ENCODE results near the gene UBAC2.

Gene UBAC2

DNA sequence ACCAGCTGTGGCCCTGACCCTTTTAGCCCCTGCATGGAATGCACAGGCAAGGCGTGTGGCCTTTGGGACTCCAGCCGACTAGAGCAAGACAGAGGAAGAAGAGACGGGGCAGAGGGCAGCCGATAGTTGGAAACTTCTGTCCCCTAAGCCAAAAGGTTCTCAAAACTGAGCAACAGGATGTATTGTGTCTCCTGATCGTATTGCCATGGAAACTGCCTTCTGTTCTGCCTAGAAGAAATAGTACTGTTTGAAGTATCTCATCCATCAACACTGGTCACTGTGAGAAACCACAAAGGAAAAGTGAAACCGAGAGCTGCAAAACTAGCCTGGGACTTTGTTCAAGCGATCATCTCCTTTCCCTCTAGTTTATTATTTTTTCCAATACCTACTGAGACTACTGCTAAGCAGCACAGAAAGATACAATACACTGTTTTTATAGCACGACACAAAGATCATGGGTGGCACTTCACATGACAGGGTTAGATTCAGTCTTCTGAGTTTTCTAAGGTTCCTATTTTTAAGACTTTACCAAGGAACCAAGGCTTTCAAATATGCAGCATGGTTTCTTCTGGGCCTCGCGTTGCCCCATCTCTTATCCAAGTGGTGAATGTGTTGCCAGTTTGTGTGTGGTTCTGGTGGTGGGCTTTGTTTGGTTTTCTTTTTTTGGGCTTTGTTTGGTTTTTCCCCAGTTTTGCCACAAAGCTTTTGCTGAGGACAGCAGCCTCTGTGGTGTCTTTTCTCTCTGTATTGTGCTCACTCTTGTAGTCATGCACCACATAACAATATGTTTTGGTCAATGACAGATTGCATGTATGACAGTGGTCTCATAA, 155.8 kb downstream of the UBAC2 start:
- no peak for DNase-seq (ENCODE audit: low spot score)

DNA sequence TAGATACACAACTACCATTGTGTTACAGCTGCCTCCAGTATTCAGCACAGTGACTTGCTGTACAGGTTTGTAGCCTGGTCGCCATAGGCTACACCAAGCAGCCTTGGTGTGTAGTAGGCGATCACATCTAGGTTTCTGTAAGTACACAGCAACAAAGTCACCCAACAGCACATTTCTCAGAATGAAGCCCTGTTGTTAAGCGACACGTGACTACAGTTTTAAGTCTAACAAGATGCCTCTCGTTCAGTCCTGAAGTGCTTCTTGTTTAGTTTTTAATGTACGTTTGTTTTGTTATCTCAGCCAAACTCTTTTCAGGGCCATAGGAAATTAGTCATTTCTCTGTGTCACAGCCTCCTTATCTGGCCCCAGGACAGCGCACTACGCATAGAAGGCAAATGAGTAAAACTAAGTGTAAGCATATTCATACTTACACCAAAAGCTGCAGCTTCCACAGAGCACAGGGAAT, 156.5 kb downstream of the UBAC2 start:
- no peak for DNase-seq (ENCODE audit: low spot score)

DNA sequence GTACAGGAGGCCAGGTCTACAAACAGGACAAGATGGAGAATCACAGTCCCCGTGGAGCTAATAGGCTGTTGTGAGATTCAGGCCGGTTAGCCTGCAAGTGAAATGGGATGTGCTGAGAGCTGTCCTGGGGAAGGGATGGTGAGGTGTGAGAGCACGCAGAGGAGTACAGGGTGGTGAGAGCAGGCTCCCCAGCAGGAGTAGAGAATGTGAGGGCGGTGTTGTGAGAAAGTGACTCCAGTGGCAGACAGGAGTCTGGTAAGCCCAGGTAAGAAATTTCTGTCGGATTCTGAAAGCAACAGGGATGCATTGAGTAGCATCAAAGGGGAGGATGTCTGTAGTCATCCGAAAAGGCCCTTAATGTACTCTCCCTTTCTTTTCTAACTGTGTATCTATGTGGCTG, 157.3 kb downstream of the UBAC2 start:
- no peak for DNase-seq (ENCODE audit: low spot score)

DNA sequence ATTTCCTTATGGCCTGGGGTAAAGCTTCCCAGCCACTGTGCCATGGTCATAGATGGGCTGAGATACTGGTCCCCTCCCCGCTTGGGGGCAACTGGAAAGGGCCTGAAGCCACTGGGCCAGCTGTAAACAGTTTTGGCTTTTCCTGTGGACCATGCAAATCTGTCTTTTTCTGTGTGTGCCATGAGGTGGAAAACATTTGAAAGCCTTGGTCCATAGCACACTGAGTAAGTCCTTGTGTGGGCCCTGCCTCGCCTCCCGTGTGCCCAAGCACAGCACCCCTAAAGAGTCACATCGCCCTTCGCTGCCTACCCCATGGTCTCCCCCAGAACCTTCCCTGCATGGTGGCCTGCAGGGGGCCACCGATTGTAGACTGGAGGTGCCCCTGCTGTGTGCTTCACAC, 158.9 kb downstream of the UBAC2 start:
- DNase-seq (ENCODE audit: low spot score): no peak

DNA sequence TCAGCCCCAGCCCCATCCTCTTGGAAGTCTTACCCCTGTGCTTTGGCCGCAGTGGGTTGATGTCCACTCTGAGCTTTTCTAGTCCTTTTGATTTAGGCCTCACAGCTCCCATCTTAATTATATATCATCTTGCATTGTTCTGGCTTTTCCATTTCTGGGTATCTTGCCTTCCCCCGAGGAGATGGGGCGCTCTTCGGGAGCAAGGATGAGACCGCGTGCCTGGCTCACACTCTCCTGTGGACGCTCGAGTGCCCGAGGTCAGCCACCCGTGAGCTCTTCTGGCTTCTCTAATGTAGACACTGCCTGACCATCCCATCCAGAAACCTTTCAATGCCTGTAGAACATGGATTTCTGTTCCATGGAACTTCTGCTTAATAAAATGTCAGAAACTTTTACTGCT, 160.0 kb downstream of the UBAC2 start:
- no peak for DNase-seq (ENCODE audit: low spot score)

DNA sequence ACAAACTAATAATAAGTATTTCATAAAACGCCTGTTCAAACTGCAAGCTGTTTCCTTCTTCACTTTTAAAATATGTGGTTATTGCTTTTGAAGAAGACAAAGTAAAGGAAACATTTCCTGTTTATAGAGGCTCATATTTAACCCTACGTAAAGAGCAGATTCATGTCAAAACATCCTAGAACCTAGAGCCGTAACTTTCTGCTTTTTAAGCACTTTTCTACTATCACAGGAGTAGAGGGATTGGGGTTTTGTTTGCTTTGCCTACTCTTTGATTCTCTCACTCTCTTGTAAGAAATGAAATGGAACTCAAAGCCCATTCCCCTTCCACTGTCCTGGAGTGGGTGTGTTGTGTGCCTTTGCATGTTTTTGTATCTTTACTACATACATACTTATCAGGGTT, 160.5 kb downstream of the UBAC2 start:
- DNase-seq (ENCODE audit: low spot score): no peak

DNA sequence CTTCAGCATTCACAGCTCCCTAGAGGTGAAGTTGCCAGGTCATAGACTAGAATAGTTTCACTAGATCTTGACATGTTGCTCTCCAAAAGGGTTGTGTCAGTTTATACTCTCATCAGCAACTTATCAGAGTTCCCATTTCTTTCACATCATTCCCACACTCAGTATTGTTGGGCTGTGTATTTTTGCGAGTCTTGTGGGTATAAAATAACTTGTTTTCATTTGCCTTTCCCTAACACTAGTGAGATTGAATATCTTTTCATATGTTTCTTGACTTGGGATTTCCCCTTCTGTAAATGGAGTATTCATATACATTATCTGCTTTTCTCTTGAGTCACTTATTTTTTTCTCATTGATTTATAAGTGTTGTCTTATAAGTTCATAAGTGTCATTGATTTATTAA, 161.7 kb downstream of the UBAC2 start:
- no peak for DNase-seq (ENCODE audit: low spot score)

DNA sequence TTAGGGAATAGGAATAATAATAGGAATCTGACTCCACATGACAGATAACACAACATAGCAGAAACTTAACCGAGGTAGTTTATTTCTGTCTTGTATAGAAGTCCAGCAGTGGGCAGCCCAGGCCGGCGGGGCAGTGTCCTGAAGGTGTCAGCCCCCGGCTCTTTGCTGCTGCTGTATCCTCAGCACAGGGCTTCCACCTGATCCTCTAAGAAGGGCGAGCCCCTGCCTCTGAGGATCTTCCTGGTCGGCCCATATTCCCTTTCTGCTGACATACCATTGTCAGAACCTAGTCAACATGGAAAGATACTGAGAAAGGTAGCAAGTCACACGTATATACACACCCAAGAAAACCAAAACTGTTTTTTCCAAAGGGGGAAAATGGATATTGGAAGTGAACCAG, 162.7 kb downstream of the UBAC2 start:
- DNase-seq (ENCODE audit: low spot score): no peak

DNA sequence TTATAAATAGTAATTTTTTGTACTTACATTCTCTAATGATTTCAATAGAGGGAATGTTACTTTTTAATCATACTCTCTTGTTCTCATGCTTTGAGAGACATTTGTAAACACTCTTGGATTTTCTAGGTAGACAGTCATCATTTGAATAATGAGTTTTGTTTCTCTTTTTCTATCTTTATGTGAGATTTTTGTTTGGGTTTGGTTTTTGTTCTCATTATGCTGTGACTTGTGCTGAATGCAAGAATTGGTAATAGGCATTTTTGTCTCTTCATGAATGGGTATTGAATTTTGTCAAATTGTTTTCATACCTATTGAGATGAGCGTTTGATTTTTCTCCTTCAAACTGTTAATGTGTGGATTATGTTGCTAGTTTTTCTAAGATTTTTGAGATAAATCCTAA, 163.3 kb downstream of the UBAC2 start:
- no peak for DNase-seq (ENCODE audit: low spot score)

DNA sequence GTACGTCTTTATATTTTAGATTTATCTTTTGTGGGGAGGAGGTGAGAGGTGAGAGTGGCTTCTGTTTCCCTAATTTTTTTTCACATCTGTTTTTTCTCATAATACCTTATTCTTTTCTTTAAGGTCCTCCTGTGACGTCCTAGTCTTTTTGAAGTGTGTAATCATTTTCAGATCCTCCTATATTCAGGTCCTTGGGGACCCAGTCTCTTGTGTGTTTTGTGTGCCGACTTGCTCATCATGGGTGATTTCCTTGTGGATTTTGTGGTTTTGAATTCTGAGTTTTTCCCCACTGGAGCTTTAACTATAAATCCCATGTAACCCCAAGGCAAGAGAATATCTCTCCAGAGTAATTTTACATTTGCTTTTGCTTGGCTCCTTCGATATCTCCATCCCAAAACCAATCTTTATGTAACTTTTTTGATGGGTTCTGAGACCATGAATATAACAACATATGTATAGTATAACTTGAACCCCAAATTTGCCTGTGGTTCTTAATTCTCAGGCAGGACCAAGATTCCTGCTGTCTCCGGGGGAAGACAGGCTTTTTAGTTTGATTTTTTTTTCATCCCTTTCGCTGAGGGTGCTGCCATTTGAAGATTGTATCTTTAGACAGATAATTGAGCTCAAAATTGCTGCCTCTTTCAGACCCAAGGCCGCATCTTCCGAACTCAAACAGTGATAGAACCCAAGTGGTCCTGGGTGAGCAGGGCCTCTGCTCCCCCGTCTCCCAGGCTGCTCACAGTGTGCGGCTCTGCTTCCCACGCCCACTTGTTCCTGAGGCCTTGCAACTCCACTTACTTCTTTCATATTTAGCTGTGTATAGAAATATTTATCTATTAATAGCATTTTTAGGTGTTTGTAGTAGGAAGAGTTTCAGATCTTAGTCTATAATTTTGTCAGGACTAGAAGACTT, 165.7 kb downstream of the UBAC2 start:
- no peak for DNase-seq (ENCODE audit: low spot score)

DNA sequence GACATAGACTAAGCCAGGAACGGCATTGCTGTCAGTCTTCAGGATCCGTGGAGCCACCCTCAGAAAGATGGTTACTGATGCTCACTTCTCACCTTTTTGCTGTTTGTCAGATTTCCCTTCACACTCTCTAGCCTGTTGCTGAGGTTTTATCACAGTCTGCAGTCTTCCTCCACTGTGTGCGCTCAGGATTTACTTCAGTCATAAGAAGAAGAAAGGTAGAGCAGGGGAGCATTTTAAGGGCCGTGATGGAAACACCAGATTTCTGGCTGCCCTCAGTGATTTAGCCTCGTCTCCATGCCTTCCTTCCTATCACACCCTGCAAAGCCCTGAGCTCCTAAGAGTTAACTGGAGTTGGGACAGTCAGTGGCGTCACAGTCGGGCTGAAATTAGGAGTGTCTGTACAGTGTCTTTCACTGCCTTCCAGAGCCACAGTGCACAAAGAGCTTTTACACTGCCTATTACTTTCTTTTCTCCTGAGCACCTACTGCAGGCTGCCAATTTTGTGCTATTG, 166.5 kb downstream of the UBAC2 start:
- no peak for DNase-seq (ENCODE audit: low spot score)

DNA sequence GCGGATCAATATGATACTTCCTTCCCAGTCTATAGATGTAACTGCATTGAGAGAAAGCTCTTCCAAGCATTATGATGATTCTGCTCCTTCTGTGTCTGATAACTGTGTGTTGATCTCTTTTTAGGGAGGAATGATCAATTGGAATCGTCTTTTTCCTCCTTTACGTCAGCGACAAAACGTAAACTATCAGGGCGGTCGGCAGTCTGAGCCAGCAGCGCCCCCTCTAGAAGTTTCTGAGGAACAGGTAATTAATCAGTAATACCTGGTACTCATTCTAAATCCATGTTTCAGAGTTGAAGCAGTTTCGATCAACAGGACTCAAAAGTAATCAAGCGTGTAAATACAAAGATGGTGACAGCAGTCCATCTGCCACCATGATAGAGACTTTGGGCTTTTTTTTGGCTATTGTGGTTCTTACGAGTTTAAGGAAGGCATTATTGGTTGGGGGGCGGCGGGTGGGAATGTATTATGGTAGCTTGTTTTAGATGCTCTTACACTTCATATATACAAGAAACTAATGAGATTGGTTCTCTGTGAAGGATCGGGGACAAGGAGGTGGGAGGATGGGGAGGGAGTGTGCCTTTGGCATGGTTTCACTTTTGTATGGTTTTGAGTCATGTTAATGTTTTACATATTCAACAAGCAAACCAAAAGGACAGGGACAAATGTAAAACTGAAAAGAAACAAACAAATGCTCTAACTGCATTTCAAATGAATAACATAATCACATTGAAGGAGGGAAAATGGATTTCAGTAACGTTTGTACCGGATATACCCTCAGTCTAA, 167.2 kb downstream of the UBAC2 start:
- DNase-seq (ENCODE audit: low spot score): no peak

DNA sequence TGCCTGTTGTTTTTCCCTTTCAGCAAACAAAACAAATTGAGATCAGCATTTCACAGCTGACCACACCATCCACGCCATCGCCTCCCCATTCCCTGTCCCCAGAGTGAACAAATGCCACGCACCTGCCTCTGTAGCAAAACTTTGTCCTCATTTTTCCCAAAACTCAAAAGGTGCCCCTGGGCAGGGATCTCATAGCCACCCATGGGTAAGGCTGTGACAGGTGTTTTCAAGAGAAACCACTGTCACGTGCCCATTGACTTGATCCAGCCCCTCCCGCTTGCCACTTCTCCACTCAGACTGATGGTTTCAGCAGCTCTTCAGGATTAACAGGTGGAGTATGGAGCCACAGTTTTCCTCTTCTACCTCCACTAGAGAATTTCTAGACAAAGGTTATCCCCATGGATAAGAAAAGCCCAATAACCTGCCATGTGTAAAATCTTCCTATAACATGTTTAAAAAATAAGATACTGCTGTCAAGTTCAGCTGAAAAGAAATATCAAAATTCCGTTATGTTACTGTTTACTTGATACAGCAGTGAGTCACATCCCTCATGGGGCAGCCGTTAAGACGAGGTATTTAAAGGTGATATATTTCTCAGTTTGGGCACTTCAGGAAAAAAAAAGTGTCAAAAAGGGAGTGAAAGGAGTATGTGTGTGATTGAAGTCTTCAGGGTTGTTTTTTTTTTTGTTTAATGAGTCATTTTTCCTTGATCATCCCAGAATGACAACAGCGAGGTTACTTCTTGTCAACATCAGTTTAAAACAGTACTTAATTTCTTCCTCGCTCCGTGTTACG, 170.0 kb downstream of the UBAC2 start:
- DNase-seq (ENCODE audit: low spot score): no peak

DNA sequence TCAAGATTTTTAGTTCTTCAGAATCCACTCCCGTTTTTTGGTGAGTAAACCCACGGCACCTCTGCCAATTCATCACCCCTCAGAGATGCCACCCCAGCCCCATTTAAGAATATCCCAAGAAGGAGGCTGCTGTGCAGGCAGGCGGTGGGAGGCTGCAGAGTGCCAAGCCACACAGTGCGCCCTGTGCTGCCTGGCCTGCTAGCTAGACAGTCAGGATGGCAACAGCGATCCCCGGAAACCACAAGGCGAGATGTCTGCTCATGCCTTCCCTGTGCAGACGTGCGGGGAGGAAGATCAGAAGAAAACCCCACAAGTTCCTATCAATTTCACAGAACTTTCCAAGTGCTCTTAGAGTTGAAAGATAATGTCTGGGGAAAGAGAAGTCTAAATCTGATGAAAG, 171.3 kb downstream of the UBAC2 start:
- DNase-seq (ENCODE audit: low spot score): no peak

DNA sequence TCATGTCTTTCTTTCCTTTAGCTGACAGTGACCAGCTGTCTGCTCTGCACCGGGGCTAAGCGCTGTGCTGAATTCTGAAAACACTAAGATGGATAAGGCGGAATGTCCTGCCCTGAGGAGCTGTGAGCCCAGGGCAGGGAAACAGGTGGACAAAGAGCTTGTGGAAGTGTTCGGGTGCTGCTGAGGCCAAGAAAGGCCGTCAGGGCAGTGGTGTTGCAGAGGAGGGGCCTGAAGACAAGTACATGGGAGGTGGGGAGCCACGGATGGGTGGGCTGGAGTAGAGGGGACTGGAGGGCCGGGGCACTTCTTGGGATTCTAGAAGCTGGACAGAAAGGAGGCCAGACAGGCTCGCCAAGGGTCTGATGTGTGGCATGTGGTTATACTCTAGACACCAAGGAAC, 172.8 kb downstream of the UBAC2 start:
- DNase-seq (ENCODE audit: low spot score): no peak

DNA sequence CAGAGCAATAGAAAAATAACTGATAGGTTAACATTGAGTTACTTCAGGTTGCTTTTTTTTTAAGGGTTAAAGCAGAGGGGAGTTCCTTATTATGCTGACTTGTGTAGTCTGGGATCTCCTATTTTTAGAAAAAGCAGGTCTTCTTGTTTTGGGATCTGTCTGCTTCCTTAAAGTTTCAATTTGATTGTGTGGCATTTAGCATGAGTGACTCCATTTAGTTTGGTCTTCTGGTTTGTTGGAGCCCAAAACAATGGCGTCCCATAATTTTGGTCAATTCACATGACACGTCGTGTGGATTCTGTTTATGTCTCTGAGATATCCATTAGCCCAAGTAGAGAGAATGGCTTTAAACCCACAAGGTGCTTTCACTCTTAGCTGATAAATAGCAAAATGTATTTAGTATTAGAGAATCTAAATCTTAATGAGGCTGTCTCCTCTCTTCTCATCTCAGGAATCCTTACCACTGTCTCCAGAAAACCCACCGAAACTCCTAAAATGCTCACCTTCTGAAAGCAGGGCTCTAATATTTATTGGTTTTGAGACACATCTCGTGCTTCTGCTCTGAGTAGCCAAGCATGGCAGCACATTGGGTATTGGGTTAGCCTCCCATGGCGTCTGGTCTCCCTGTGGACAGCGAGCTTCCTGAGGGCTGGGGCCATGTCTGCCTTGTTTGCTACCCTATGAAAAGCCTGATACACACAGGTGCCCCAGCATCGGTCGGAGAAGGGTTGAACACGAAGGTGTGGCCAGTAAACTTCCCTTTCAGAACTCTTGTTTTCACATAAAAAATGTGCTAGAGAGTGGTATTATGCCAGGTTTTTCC, 173.7 kb downstream of the UBAC2 start:
- DNase-seq (ENCODE audit: low spot score): no peak

DNA sequence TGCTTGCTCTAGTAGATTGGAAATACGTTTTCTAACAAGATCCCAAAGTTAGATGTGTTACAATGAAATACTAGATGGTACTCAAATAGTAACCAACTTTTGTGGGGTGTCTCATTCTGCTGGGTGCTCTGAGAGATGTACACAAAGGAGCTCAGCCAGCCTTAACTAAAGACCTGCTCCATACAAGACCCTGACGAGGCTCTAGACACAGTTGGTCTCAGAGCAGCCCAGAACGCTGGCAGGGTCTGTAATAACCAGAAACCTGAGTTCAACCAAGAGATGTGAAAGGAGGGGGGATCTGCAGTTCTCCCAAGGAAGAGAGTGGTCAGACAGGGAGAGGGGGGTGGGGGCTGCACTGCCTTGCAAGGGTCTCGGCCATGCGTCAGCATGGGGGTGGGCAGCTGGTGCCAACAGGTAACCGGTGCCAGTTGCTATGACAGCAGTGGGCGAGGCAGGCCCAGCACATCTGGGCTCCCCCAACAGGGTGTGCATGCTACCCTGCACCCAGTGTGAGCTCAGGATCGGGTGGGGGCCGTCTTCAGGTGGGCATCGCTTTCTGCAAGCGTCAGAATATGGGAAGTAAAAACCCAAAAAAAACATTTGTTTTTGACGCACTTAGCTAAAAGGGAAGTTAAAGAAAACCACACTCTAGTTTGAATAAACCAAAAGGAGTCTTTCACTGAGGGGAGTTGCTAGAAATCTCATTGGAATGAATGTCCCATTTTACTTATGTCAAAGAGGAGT, 174.5 kb downstream of the UBAC2 start:
- no peak for DNase-seq (ENCODE audit: low spot score)

DNA sequence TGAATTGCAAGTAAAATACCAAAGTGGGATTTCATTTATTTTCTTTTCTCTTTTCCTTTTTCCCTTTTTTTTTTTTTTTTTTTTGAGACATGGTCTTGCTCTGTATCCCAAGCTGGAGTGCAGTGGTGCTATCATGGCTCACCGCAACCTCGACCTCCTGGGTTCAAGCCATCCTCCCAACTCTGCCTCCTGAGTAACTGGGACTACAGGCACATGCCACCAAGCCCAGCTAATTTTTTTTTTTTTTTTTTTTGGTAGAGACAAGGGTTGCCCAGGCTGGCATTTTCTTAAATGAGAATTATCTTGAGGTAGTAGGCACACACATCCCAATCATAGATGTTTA, 175.1 kb downstream of the UBAC2 start:
- DNase-seq (ENCODE audit: low spot score): no peak

DNA sequence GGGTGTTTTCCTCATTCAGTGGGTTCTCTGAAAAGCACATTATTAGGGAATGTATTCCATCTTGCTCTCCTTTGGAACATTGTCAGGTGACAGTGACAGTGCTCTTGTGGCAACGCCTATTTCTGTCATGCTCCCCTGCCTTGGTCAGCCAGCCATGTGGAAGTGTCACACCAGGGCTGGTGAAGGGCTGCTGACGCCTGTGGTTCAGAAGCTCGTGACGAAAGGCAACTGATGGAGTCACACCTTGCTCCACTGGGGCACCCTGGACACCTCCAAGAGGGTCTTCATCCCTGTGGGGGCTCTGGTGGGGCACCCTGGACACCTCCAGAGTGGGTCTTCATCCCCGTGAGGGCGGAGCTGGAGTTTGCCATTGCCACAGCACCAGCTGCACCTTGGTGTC, 175.5 kb downstream of the UBAC2 start:
- no peak for DNase-seq (ENCODE audit: low spot score)
